Heart right ventricle (tissue), 16 donors: Measurements from ENCODE around the gene CENPP. TPM values are rescaled to one million over a fixed set of nuclear protein-coding genes. Genes with fewer than 3 reads are reported as not detected.

ENCODE experiments used
- ATAC-seq, 8 donors: fragments of 200-7000 bp; cut with Tn5 transposase; one replicate each; pipeline ENCODE4 v1.9.1; 2020; ENCODE audit warnings: mild to moderate bottlenecking in 8 of 8, moderate library complexity in 8 of 8, moderate number of reproducible peaks in 1 of 8
- DNase-seq, 2 donors: peaks; one replicate each; pipeline ENCODE4 v3.0.0-alpha.2; 2020
- H3K27ac ChIP-seq, 10 donors: fragments of 200-600 bp; sonication (generic) in 2 of 10; one replicate each; pipeline versions ENCODE4 v1.5.0 to v1.8.0; 2020 to 2022; ENCODE audit warnings: mild to moderate bottlenecking in 3 of 10
- H3K27me3 ChIP-seq, 7 donors: fragments of 200-600 bp; one replicate each; pipeline ENCODE4 v1.8.0; 2021 to 2022; ENCODE audit warnings: mild to moderate bottlenecking in 2 of 7
- H3K36me3 ChIP-seq, 9 donors: fragments of 200-600 bp; sonication (generic) in 1 of 9; one replicate each; pipeline versions ENCODE4 v1.5.0 to v1.8.0; 2020 to 2022; ENCODE audit warnings: mild to moderate bottlenecking in 2 of 9
- H3K4me1 ChIP-seq, 9 donors: fragments of 200-600 bp; sonication (generic) in 1 of 9; one replicate each; pipeline versions ENCODE4 v1.5.0 to v1.8.0; 2020 to 2022; ENCODE audit warnings: mild to moderate bottlenecking in 4 of 9
- H3K4me3 ChIP-seq, 10 donors: fragments of 200-600 bp; sonication (generic) in 2 of 10; one replicate each; pipeline versions ENCODE4 v1.5.0 to v1.8.0; 2020 to 2022; ENCODE audit warnings: mild to moderate bottlenecking in 7 of 10, moderate library complexity in 2 of 10
- H3K9me3 ChIP-seq, 11 donors: fragments of 200-600 bp in 10 of 11; sonication (generic) in 2 of 11; one replicate each; pipeline versions ENCODE4 v1.5.0 to v1.8.0; 2013 to 2022; ENCODE audit warnings: mild to moderate bottlenecking in 2 of 11, control low read depth in 1 of 11, moderate library complexity in 1 of 11
- WGBS, 2 donors: extraction: QIAGEN DNeasy Blood & Tissue Kit; methylation state at CpG; one replicate each; pipeline ENCODE4 v1.1.7; 2013; ENCODE audit warnings: inconsistent platforms in 1 of 2; 5-methylcytosine and 5-hydroxymethylcytosine counted together
- intact Hi-C, 10 donors: fragments of 100-400 bp; cut with DNase I; formaldehyde crosslinking; loops; one replicate each; pipeline versions ENCODE4 v1.11.1 to v1.14.2; 2022
- polyA plus RNA-seq, 2 donors: library from polyadenylated mRNA; stranded (reverse); fragments of 200-250 nt; gene quantifications; one replicate each; pipeline ENCODE4 v1.2.3, GENCODE V29; 2013
- total RNA-seq, 10 donors: library from RNA; stranded (reverse); fragmentation: NEBNext Ultra II Directional in 3 of 10; extraction: Animal tissue kit (Norgen Biotek cat#: 25700) in 3 of 10; gene quantifications; one replicate each; pipeline versions ENCODE4 v1.2.1 to v1.2.4, GENCODE V29; 2021 to 2023
- TF ChIP-seq, protein P1 (sequence below), 9 donors: fragments of 200-600 bp; sonication (generic) in 2 of 9; IDR thresholded peaks; one replicate each; pipeline versions ENCODE4 v1.5.0 to v1.8.0; 2021 to 2022; ENCODE audit warnings: antibody characterized with exemption in 9 of 9, mild to moderate bottlenecking in 5 of 9, moderate library complexity in 1 of 9
- donor health status: Arrhythmogenic right ventricular cardiomyopathy.
- donor health status: ischemic (EF 13 %, LVEDD 7.1; RV severe dilation, severe dysfunction).
- donor health status: healthy with polysubstance abuse.
- donor health status: DM: no; HTN: yes; CAD: no.
- donor health status: DM: no; HTN: no; CAD: no.
- donor health status: ischemic (EF 25% LVEDD 6.9; RV normal size, moderate dysfunction).
- donor health status: ischemic (EF 25% LVEDD 5.7; RV mildly dilated, moderate dysfunction).
- donor health status: healthy.
- donor health status: DM: yes; HTN: yes; CAD: no.
- donor health status: Ischemic cardiomyopathy.
- donor health status: ischemic (EF 35%, LVEDD 5.7; RV mildly dilated, moderate dysfunction).
- donor health status: nonischemic (EF 11% LVEDD 7.7; RV severe dilation, severe dysfunction).
- donor health status: DM: yes; HTN: yes; CAD: no.
- donor health status: PGD.
- donor health status: ischemic (EF 29% LVEDD 5.4; RV normal size, mild dysfunction).
- donor health status: nonischemic (EF 23%, LVEDD 6.1; RV moderate dilation, normal function).

CENPP gene
- total and polyA plus RNA-seq, 12 donors: 1.3 to 5.2 (median 2.8) TPM

DNA sequence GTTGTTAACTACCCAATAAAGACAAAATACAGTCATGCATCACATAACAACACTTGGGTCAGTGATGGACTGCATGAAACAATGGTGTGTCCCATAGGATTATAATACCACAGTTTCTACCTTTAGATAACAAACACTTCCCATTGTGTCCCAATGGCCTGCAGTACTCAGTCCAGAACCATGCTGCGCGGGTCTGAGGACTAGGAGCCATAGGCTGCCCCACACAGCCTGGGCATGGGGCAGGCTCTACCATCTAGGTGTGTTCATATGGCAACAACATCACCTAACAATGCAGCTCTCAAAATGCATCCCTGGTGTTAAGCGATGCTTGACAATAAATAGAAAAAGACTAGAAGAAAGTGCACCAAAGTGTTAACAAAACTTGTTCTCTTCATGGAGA is 337.4 kb downstream of the CENPP start:
- Histone ChIP-seq H3K4me1 (peaks cover 8 to 42% (median 30%) of the 10 kb centered on the region in 9 donors), H3K9me3 (no peaks in the 10 kb centered on the region), H3K27ac (no peak overlapping the region), H3K27me3 (no peaks in the 10 kb centered on the region), H3K36me3 (peaks cover 0 to 43% (median 2%) of the 10 kb centered on the region in 9 donors), H3K4me3 (no peak overlapping the region)
- DNase-seq (no peak), ATAC-seq (no peak)
- WGBS, 2 donors: 95 to 96% methylated on average over 3 of the region's 3 CpGs
- intact Hi-C loops: no loop called here
- TF ChIP-seq, protein P1, sequence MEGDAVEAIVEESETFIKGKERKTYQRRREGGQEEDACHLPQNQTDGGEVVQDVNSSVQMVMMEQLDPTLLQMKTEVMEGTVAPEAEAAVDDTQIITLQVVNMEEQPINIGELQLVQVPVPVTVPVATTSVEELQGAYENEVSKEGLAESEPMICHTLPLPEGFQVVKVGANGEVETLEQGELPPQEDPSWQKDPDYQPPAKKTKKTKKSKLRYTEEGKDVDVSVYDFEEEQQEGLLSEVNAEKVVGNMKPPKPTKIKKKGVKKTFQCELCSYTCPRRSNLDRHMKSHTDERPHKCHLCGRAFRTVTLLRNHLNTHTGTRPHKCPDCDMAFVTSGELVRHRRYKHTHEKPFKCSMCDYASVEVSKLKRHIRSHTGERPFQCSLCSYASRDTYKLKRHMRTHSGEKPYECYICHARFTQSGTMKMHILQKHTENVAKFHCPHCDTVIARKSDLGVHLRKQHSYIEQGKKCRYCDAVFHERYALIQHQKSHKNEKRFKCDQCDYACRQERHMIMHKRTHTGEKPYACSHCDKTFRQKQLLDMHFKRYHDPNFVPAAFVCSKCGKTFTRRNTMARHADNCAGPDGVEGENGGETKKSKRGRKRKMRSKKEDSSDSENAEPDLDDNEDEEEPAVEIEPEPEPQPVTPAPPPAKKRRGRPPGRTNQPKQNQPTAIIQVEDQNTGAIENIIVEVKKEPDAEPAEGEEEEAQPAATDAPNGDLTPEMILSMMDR (IDR thresholded peaks at IDR 0.05): no peak

DNA sequence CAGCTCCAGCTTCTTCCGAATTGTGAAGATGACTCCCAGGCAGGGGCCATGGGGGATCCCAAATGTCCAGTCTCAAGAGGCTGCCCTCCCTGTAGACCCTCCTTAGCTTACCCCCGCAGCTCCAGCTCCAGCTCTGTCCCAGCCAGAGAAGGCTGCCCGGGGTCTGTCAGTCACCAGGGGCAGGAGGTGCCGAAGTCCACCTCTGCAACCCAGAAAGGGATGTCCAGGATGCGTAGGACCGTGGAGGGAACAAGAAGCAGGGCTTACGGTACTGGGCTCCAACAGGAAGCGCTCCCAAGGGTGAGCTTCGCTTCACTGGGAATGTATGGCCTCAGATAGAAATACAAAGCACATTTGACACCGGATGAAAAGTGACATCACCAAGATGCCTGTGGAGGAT is 338.2 kb downstream of the CENPP start:
- no peaks in the 10 kb centered on the region for H3K9me3 ChIP-seq
- TF ChIP-seq, protein P1 (IDR thresholded peaks at IDR 0.05): no peak
- WGBS, 2 donors: 84 to 85% methylated on average over 10 of the region's 10 CpGs
- no peak overlapping the region for H3K4me3 ChIP-seq
- H3K36me3 ChIP-seq: peaks cover 0 to 37% (median 0%) of the 10 kb centered on the region in 9 donors
- H3K27me3 ChIP-seq: no peaks in the 10 kb centered on the region
- H3K4me1 ChIP-seq: peaks cover 8 to 50% (median 38%) of the 10 kb centered on the region in 9 donors
- H3K27ac ChIP-seq: peak overlapping the region in 2 of 10 donors; percentile 6 to 24
- DNase-seq (no peak), ATAC-seq (no peak)
- intact Hi-C loops: no loop called here

DNA sequence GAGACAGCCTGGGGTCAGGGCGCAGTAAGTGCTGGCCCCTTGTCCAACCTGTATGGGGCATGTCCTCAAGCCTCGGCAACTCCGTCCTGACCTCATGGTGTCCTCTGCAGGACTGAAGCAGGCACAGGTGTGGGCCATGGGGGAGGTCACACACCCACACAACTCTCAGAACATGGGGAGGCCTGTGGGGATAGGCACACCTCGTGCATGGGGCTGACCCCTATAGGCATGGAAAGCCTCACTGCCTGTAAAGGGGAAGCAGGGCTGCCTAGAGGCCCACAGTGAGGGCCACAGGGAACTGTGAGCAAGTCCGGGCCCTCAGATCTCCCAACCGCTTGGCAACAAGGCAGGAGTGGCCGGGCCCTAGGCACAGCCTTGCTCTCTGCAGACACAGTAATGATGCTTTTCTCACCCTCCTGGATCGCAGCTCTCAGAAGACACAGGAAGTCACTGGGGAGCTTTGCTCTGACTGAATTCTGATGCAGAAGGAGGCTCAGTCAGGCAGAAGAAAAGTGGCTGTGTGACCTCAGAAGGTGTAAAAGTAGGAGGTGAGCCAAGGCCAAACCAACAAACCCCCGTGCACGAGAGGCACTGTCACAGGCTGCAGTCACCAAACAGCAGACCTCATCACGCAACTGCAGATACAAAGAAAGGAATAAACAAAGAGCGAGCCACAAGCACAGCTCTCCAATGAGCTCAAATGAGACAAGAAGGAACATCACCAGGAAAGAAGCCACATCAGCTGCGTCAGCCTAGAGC is 338.8 kb downstream of the CENPP start:
- Histone ChIP-seq H3K9me3 (no peaks in the 10 kb centered on the region), H3K27ac (peak overlapping the region in 4 of 10 donors; percentile 6 to 55 (median 20)), H3K4me1 (peaks cover 8 to 56% (median 42%) of the 10 kb centered on the region in 9 donors), H3K36me3 (peaks cover 0 to 37% (median 0%) of the 10 kb centered on the region in 9 donors), H3K27me3 (no peaks in the 10 kb centered on the region), H3K4me3 (no peak overlapping the region)
- WGBS, 2 donors: 73 to 82% methylated on average over 13 of the region's 13 CpGs
- intact Hi-C loops: loop anchor here in 1 of 10 donors (5.0 kb wide), 1 partner anchor 103 kb away; no protein-coding TSS in a partner anchor
- ATAC-seq: peak in 1 of 8 donors; percentile 25
- no peak for DNase-seq
- TF ChIP-seq, protein P1 (IDR thresholded peaks at IDR 0.05): no peak

DNA sequence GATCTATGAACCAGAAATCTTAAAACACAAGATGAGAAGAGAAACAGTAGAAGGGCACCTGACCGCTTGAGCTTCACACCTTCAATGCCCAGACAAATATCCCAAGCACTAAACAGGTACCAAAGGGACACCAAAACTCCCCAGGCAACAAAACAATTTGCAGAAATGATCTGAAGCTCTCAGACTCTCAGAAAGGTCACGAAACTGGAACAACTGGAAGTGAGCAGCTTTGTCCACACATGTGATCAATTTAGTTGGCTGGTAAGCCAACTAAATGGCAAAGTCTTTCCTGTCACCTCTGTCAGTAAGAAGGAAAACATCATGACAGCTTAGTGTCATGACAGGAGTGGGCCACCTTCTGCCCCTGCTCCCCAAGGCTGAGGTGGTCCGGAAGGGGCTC is 340.1 kb downstream of the CENPP start:
- WGBS, 2 donors: 86 to 95% methylated on average over 3 of the region's 3 CpGs
- H3K4me1 ChIP-seq: peaks cover 8 to 58% (median 45%) of the 10 kb centered on the region in 9 donors
- intact Hi-C loops: loop anchor here in 1 of 10 donors (5.0 kb wide), 1 partner anchor 101 kb away; no protein-coding TSS in a partner anchor

More for the DNA sequence above, 340.1 kb downstream of the CENPP start:
- TF ChIP-seq, protein P1 (IDR thresholded peaks at IDR 0.05): no peak
- Histone ChIP-seq H3K36me3 (peaks cover 0 to 37% (median 0%) of the 10 kb centered on the region in 9 donors), H3K9me3 (no peaks in the 10 kb centered on the region), H3K27me3 (no peaks in the 10 kb centered on the region), H3K4me3 (no peak overlapping the region), H3K27ac (peak overlapping the region in 4 of 10 donors; percentile 0 to 65 (median 42))
- no peak for DNase-seq
- ATAC-seq: no peak
